Endothelial cell of umbilical vein (primary cell): ENCODE results near the gene KCTD21.

Experiments
- EZH2 ChIP-seq: IDR thresholded peaks from 2 replicates; pipeline ENCODE4 v1.6.1; 2012; ENCODE audit warnings: borderline replicate concordance, low read depth, mild to moderate bottlenecking, moderate library complexity, low read length, inconsistent platforms; ENCODE audit not compliant: severe bottlenecking
- GATA2 ChIP-seq: IDR thresholded peaks from 2 replicates; pipeline ENCODE4 v1.7.0; 2011; ENCODE audit warnings: low read depth, mild to moderate bottlenecking, moderate library complexity, mixed read lengths, low read length; ENCODE audit not compliant: insufficient read length, insufficient read depth
- JUN ChIP-seq: IDR thresholded peaks from 2 replicates; pipeline ENCODE4 v1.6.1; 2011; ENCODE audit warnings: borderline replicate concordance, low read depth; ENCODE audit not compliant: insufficient read length, insufficient read depth
- MYC ChIP-seq: IDR thresholded peaks from one replicate; pipeline ENCODE4 v1.6.1; 2011; ENCODE audit warnings: mild to moderate bottlenecking, low read depth, low read length
- POLR2A ChIP-seq: IDR thresholded peaks from 2 replicates; pipeline ENCODE4 v1.6.1; 2012; ENCODE audit warnings: low read depth, mild to moderate bottlenecking, control low read depth, low read length
- POLR2AphosphoS5 ChIP-seq: IDR thresholded peaks from 2 replicates; pipeline ENCODE4 v1.6.1; 2012; ENCODE audit warnings: low read depth, mild to moderate bottlenecking, control low read depth, low read length, moderate library complexity; ENCODE audit not compliant: insufficient read depth
- TF ChIP-seq, protein P1 (sequence below), 2 donors: IDR thresholded peaks; 1 replicate in 1 of 2; 2 replicates in 1 of 2; pipeline ENCODE4 v1.5.1; 2011; ENCODE audit warnings: low read length in 2 of 2, mild to moderate bottlenecking in 2 of 2, moderate library complexity in 2 of 2, control low read depth in 1 of 2, inconsistent platforms in 1 of 2, low read depth in 1 of 2; ENCODE audit not compliant: insufficient read depth in 1 of 2; ENCODE audit errors: extremely low read depth in 1 of 2
- TF ChIP-seq, protein P2 (sequence below): IDR thresholded peaks from 2 replicates; pipeline ENCODE4 v1.6.1; 2011; ENCODE audit not compliant: insufficient read depth, insufficient read length

DNA sequence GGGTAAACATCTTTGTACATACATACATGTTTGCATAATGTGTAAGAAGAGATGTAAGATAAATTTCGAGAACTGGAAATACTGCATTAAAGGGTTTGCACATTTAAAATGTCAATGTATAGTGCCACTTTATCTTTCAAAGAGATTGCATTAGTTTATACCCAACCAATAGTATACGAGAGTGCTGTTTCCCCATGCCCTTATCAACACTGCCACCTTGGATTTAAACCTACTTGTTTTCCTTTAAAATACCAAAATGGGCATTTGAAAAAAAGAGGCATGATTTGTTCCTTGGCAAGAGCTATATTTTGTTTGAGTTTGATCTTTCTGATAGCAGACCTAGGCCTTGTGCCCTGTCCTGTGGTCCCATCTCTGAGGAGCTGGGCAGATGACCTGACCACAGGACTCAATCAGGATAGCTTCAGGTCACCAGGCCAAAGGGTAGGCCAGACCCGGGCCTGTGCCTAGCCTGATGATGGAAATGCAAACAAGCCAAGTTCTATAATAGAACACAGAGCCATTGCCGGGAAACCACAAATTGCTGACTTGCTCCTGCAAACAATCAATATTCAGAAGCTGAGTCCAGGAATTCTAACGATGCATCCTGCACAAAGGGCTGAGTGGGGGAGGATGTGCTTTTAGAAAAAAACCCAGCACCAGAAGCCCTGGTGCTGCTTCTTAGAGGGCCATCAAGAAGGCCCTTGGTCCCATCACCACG, 32.1 kb downstream of the KCTD21 start:
- TF ChIP-seq, protein P1, sequence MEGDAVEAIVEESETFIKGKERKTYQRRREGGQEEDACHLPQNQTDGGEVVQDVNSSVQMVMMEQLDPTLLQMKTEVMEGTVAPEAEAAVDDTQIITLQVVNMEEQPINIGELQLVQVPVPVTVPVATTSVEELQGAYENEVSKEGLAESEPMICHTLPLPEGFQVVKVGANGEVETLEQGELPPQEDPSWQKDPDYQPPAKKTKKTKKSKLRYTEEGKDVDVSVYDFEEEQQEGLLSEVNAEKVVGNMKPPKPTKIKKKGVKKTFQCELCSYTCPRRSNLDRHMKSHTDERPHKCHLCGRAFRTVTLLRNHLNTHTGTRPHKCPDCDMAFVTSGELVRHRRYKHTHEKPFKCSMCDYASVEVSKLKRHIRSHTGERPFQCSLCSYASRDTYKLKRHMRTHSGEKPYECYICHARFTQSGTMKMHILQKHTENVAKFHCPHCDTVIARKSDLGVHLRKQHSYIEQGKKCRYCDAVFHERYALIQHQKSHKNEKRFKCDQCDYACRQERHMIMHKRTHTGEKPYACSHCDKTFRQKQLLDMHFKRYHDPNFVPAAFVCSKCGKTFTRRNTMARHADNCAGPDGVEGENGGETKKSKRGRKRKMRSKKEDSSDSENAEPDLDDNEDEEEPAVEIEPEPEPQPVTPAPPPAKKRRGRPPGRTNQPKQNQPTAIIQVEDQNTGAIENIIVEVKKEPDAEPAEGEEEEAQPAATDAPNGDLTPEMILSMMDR (IDR thresholded peaks at IDR 0.05; ENCODE audit: extremely low read depth in 1 of 2, insufficient read depth in 1 of 2, low read depth in 1 of 2, low read length in 2 of 2) = no peak
- TF ChIP-seq POLR2AphosphoS5 = no peak
- TF ChIP-seq, protein P2, sequence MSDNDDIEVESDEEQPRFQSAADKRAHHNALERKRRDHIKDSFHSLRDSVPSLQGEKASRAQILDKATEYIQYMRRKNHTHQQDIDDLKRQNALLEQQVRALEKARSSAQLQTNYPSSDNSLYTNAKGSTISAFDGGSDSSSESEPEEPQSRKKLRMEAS = no peak
- no peak for TF ChIP-seq EZH2
- no peak for TF ChIP-seq MYC
- TF ChIP-seq POLR2A = no peak
- TF ChIP-seq GATA2 = no peak
- TF ChIP-seq JUN = no peak
